ENCODE results near the gene PCDH8. TPM values are rescaled to one million over a fixed set of nuclear protein-coding genes. Genes with fewer than 3 reads are reported as not detected.

The PCDH8 gene
- total and polyA plus RNA-seq, 2 of the 13 experiments (the other 11 are each of a cell fraction or from before 2014, with no cell fraction given) = not detected

DNA sequence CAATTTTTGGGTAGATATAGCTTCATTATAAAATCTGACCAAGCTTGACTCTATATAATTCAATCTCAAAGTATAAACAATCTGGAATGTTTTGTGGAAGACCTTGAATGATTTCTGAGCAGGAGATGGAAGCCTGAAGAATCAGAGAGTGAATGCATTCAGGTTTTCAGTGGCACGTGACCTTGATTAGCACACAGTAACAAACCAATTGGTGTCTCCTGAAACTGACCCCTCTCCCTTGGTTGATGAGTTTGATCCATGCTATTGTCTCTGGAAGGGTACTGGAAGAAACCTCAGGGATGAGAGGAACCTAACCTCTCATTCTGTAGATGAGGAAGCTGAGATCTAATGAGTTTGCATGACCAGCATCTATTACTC, 39.6 kb downstream of the PCDH8 start:
- H3K27ac ChIP-seq (ENCODE audit: extremely low read length, insufficient read depth, low read length) = no peak overlapping the region
- H3K27me3 ChIP-seq (ENCODE audit: control insufficient read depth in 1 of 2, insufficient read depth in 2 of 2, low read length in 2 of 2) = 0 out of 5 replicates have a peak, but pooled peaks cover 0 to 4% of the 10 kb centered on the region in 2 experiments
- TF ChIP-seq RFXAP (CRISPR knock-in tag; IDR thresholded peaks at IDR 0.05; ENCODE audit: borderline replicate concordance) = no peak
- no peak for TF ChIP-seq TBL1XR1 (IDR thresholded peaks at IDR 0.05; ENCODE audit: borderline replicate concordance, low read length, partially characterized antibody)
- TF ChIP-seq RBM22 (optimal IDR thresholded peaks at IDR 0.05; ENCODE audit: low read length) = no peak
- TF ChIP-seq PTBP1 (IDR thresholded peaks at IDR 0.05; ENCODE audit: low read depth, low read length, poor library complexity, severe bottlenecking) = no peak
- TF ChIP-seq, protein P1, sequence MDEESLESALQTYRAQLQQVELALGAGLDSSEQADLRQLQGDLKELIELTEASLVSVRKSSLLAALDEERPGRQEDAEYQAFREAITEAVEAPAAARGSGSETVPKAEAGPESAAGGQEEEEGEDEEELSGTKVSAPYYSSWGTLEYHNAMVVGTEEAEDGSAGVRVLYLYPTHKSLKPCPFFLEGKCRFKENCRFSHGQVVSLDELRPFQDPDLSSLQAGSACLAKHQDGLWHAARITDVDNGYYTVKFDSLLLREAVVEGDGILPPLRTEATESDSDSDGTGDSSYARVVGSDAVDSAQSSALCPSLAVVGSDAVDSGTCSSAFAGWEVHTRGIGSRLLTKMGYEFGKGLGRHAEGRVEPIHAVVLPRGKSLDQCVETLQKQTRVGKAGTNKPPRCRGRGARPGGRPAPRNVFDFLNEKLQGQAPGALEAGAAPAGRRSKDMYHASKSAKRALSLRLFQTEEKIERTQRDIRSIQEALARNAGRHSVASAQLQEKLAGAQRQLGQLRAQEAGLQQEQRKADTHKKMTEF (CRISPR knock-in tag; IDR thresholded peaks at IDR 0.05) = no peak
- POLR2A ChIA-PET = interaction anchor here (0.7 kb wide), 1 partner anchor 156 kb away, joined by 3 read pairs; the partner anchor contains the start of gene SUGT1
- no peaks in the 10 kb centered on the region for H4K20me1 ChIP-seq (ENCODE audit: insufficient read depth, low read length)
- no peaks in the 10 kb centered on the region for H3K9me3 ChIP-seq (ENCODE audit: low read length)
- in situ Hi-C loops (cut with HindIII; ENCODE audit: extremely low pct_ligation_motif_present, low pct_unique_long_range_greater_than_20kb) = loop anchor here (10.0 kb wide), 1 partner anchor 194 kb away; no protein-coding TSS in a partner anchor
- DNase-seq (ENCODE audit: low spot score) = no peak
- no TSS peak for BruUV-seq (replicated peaks)
- CTCF ChIA-PET (ENCODE audit: low intra/inter-chr PET ratio, low total read pairs) = interaction anchor here (2.0 kb wide), 1 partner anchor 143 kb away, joined by 16 read pairs; no protein-coding TSS in a partner anchor
- WGBS (ENCODE audit: low lambda C conversion rate) = 38% methylated on average over 1 of the region's 1 CpG
- H3K4me1 ChIP-seq (ENCODE audit: insufficient read depth, low read length) = peaks cover 7% of the 10 kb centered on the region; the same call in 1 of the 2 replicates
- no peak overlapping the region for H3K9ac ChIP-seq (ENCODE audit: insufficient read depth, low read depth, low read length)
- H3K79me2 ChIP-seq (ENCODE audit: insufficient read depth, low read length) = no peaks in the 10 kb centered on the region
- no peak for ATAC-seq
- intact Hi-C loops (cut with micrococcal nuclease; ENCODE audit: unreplicated experiment) = loop anchor here (1.0 to 5.0 kb wide), 3 partner anchors 144 to 352 kb away; partner anchors contain the start of gene CKAP2
- no peak for FAIRE-seq
- H3K36me3 ChIP-seq (replicated peaks in 1 of 2; ENCODE audit: control insufficient read depth in 1 of 2, insufficient read depth in 2 of 2, low read length in 2 of 2) = no peaks in the 10 kb centered on the region
- no peak overlapping the region for H2AFZ ChIP-seq (ENCODE audit: low read length)
- H3K4me3 ChIP-seq (replicated peaks in 1 of 3; ENCODE audit: insufficient read depth in 1 of 3, low read depth in 2 of 3, low read length in 3 of 3) = no peak overlapping the region
- no peak overlapping the region for H3K4me2 ChIP-seq (ENCODE audit: low read depth, low read length)

DNA sequence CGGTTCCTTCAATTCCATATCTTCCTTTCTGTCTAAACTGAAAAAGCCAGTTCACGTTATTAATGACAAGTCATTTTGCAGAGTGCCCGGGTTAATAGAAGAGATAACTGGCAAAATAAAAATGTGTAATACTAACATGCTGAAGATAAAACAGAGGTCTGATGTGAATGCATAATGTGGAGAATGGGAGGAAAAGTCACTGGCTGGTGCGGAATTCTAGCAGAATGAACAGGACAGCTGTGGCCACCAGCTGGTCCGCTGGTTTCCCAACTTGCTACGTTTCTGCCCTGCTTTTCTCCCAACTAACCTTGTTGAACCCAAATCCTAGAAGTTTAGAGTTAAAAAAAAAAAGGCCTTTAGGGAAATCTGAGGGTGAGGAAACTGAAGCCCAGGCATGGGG, 42.4 kb downstream of the PCDH8 start:
- no peak for FAIRE-seq
- Histone ChIP-seq H3K9me3 (ENCODE audit: low read length) (no peaks in the 10 kb centered on the region), H3K4me1 (ENCODE audit: insufficient read depth, low read length) (peaks cover 7% of the 10 kb centered on the region; the same call in 1 of the 2 replicates), H3K4me3 (replicated peaks in 1 of 3; ENCODE audit: insufficient read depth in 1 of 3, low read depth in 2 of 3, low read length in 3 of 3) (no peak overlapping the region), H4K20me1 (ENCODE audit: insufficient read depth, low read length) (no peaks in the 10 kb centered on the region), H3K4me2 (ENCODE audit: low read depth, low read length) (no peak overlapping the region), H3K27me3 (ENCODE audit: control insufficient read depth in 1 of 2, insufficient read depth in 2 of 2, low read length in 2 of 2) (no peaks in the 10 kb centered on the region; a peak in 1 of 5 replicates), H3K36me3 (replicated peaks in 1 of 2; ENCODE audit: control insufficient read depth in 1 of 2, insufficient read depth in 2 of 2, low read length in 2 of 2) (no peaks in the 10 kb centered on the region), H3K79me2 (ENCODE audit: insufficient read depth, low read length) (no peaks in the 10 kb centered on the region), H2AFZ (ENCODE audit: low read length) (no peak overlapping the region), H3K9ac (ENCODE audit: insufficient read depth, low read depth, low read length) (no peak overlapping the region), H3K27ac (ENCODE audit: extremely low read length, insufficient read depth, low read length) (no peak overlapping the region)
- intact Hi-C loops (cut with micrococcal nuclease; ENCODE audit: unreplicated experiment) = loop anchor here (5.0 kb wide), 1 partner anchor 349 kb away; the partner anchor contains the start of gene CKAP2
- 32% methylated on average over 6 of the region's 6 CpGs for WGBS (ENCODE audit: low lambda C conversion rate)
- POLR2A ChIA-PET = no interaction called here
- BruUV-seq (replicated peaks) = no TSS peak
- no peak for ATAC-seq
- CTCF ChIA-PET (ENCODE audit: low intra/inter-chr PET ratio, low total read pairs) = no interaction called here
- DNase-seq (ENCODE audit: low spot score) = no peak
- in situ Hi-C loops (cut with HindIII; ENCODE audit: extremely low pct_ligation_motif_present, low pct_unique_long_range_greater_than_20kb) = loop anchor here (10.0 kb wide), 1 partner anchor 191 kb away; no protein-coding TSS in a partner anchor
- TF ChIP-seq, protein P2, sequence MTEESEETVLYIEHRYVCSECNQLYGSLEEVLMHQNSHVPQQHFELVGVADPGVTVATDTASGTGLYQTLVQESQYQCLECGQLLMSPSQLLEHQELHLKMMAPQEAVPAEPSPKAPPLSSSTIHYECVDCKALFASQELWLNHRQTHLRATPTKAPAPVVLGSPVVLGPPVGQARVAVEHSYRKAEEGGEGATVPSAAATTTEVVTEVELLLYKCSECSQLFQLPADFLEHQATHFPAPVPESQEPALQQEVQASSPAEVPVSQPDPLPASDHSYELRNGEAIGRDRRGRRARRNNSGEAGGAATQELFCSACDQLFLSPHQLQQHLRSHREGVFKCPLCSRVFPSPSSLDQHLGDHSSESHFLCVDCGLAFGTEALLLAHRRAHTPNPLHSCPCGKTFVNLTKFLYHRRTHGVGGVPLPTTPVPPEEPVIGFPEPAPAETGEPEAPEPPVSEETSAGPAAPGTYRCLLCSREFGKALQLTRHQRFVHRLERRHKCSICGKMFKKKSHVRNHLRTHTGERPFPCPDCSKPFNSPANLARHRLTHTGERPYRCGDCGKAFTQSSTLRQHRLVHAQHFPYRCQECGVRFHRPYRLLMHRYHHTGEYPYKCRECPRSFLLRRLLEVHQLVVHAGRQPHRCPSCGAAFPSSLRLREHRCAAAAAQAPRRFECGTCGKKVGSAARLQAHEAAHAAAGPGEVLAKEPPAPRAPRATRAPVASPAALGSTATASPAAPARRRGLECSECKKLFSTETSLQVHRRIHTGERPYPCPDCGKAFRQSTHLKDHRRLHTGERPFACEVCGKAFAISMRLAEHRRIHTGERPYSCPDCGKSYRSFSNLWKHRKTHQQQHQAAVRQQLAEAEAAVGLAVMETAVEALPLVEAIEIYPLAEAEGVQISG (CRISPR knock-in tag; IDR thresholded peaks at IDR 0.05) = no peak
- TF ChIP-seq RXRA (CRISPR knock-in tag; IDR thresholded peaks at IDR 0.05) (no peak), STAG1 (CRISPR knock-in tag; IDR thresholded peaks at IDR 0.05) (no peak), NR2C2 (CRISPR knock-in tag; IDR thresholded peaks at IDR 0.05; ENCODE audit: borderline replicate concordance) (no peak), MXD3 (CRISPR knock-in tag; IDR thresholded peaks at IDR 0.05) (no peak), ZNF441 (CRISPR knock-in tag; IDR thresholded peaks at IDR 0.05; ENCODE audit: borderline replicate concordance) (no peak), BORCS8-MEF2B (CRISPR knock-in tag; IDR thresholded peaks at IDR 0.05) (no peak)
